ENCODE results near the gene COX10.

COX10 gene

DNA sequence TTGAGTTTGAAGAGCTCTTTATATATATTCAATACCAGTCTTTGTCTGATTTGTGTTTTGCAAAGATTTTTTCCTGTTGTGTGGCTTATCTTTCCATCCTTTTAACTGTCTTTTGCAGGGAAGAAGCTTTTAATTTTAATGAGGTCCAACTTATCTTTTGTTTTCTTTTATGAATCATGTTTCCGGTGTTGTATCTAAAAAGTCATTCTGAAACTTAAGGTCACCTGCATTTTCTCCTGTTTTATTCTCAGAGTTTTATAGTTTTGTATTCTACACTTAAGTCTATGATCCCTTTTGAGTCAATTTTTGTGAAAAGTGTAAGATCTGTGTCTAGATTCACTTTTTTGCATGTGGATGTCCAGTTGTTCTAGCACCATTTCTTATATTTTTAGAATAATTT is 24.6 kb upstream of the COX10 start:
- no peaks in the 10 kb centered on the region for H3K4me1 ChIP-seq (ENCODE audit: control insufficient read depth in 1 of 2, insufficient read depth in 2 of 2, low read length in 2 of 2)
- no peak overlapping the region for H2BK12ac ChIP-seq (ENCODE audit: low read length)
- no peak overlapping the region for H4K8ac ChIP-seq (ENCODE audit: low read depth, low read length)
- no peaks in the 10 kb centered on the region for H3K79me2 ChIP-seq (ENCODE audit: control insufficient read depth, insufficient read depth, low read length, poor library complexity)
- no peak overlapping the region for H2AK5ac ChIP-seq (ENCODE audit: low read length)
- no peaks in the 10 kb centered on the region for H3K36me3 ChIP-seq (ENCODE audit: control insufficient read depth in 1 of 2, insufficient read depth in 2 of 2, low read length in 2 of 2)
- H3K27me3 ChIP-seq (ENCODE audit: insufficient read depth, low read length), result no peaks in the 10 kb centered on the region
- H3K4ac ChIP-seq (ENCODE audit: low read depth, low read length), result no peak overlapping the region
- no peak overlapping the region for H3K18ac ChIP-seq (ENCODE audit: low read length)
- DNase-seq, result no peak
- no peak overlapping the region for H3K27ac ChIP-seq (ENCODE audit: low read depth, low read length)
- H2BK5ac ChIP-seq (ENCODE audit: low read depth, low read length, poor library complexity), result no peak overlapping the region
- H3K23ac ChIP-seq (ENCODE audit: low read length), result no peak overlapping the region
- no peak overlapping the region for H4K12ac ChIP-seq (ENCODE audit: low read depth, low read length)
- H2BK120ac ChIP-seq (ENCODE audit: insufficient read depth, low read length, poor library complexity), result no peak overlapping the region
- H3K4me2 ChIP-seq (ENCODE audit: low read length), result no peak overlapping the region
- no peak overlapping the region for H3K9ac ChIP-seq (ENCODE audit: low read length)
- H3K79me1 ChIP-seq (ENCODE audit: low read length), result no peaks in the 10 kb centered on the region
- H3K14ac ChIP-seq (ENCODE audit: low read length), result no peak overlapping the region
- no peak overlapping the region for H2AFZ ChIP-seq (ENCODE audit: insufficient read depth, low read length, poor library complexity)
- H4K91ac ChIP-seq (ENCODE audit: low read depth, low read length), result no peak overlapping the region
- WGBS (ENCODE audit: extremely low coverage, insufficient coverage, insufficient read length), result no CpG with 5 or more reads among the region's 1 CpG
- H3K4me3 ChIP-seq (ENCODE audit: low read depth, low read length), result no peak overlapping the region
- H3K9me3 ChIP-seq (ENCODE audit: insufficient read depth, low read depth, low read length), result no peaks in the 10 kb centered on the region

DNA sequence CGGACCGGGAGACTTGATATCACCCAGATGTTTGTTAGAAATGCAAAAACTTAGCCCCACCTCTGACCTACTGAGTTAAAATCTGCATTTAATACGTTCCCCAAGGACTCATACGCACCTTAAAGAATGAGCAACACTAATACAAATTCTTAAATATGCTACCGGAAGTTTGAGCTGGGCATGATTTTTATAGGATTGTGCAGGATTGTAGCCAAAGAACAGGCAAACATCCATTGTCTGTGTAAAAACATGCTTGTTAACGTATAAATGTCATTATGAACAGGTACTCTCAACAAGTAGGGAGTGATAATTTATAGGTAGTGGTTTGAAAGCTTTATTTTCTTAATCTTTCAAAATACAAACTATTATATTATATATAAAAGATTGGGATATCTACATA is 22.3 kb upstream of the COX10 start:
- Histone ChIP-seq H3K27me3 (ENCODE audit: insufficient read depth, low read length) (no peaks in the 10 kb centered on the region), H3K79me2 (ENCODE audit: control insufficient read depth, insufficient read depth, low read length, poor library complexity) (no peaks in the 10 kb centered on the region), H3K27ac (ENCODE audit: low read depth, low read length) (no peak overlapping the region), H3K18ac (ENCODE audit: low read length) (no peak overlapping the region), H4K8ac (ENCODE audit: low read depth, low read length) (no peak overlapping the region), H3K4me2 (ENCODE audit: low read length) (no peak overlapping the region), H2BK12ac (ENCODE audit: low read length) (no peak overlapping the region), H2BK5ac (ENCODE audit: low read depth, low read length, poor library complexity) (no peak overlapping the region), H2AFZ (ENCODE audit: insufficient read depth, low read length, poor library complexity) (no peak overlapping the region), H4K12ac (ENCODE audit: low read depth, low read length) (no peak overlapping the region), H2BK120ac (ENCODE audit: insufficient read depth, low read length, poor library complexity) (no peak overlapping the region), H3K9ac (ENCODE audit: low read length) (no peak overlapping the region), H3K4me3 (ENCODE audit: low read depth, low read length) (no peak overlapping the region), H3K79me1 (ENCODE audit: low read length) (no peaks in the 10 kb centered on the region), H3K23ac (ENCODE audit: low read length) (no peak overlapping the region), H3K4me1 (ENCODE audit: control insufficient read depth in 1 of 2, insufficient read depth in 2 of 2, low read length in 2 of 2) (no peaks in the 10 kb centered on the region), H3K36me3 (ENCODE audit: control insufficient read depth in 1 of 2, insufficient read depth in 2 of 2, low read length in 2 of 2) (peaks cover 3% of the 10 kb centered on the region in 2 experiments), H3K9me3 (ENCODE audit: insufficient read depth, low read depth, low read length) (no peaks in the 10 kb centered on the region), H4K91ac (ENCODE audit: low read depth, low read length) (no peak overlapping the region), H3K14ac (ENCODE audit: low read length) (no peak overlapping the region), H3K4ac (ENCODE audit: low read depth, low read length) (no peak overlapping the region), H2AK5ac (ENCODE audit: low read length) (no peak overlapping the region)
- no CpG with 5 or more reads among the region's 6 CpGs for WGBS (ENCODE audit: extremely low coverage, insufficient coverage, insufficient read length)
- no peak for DNase-seq

DNA sequence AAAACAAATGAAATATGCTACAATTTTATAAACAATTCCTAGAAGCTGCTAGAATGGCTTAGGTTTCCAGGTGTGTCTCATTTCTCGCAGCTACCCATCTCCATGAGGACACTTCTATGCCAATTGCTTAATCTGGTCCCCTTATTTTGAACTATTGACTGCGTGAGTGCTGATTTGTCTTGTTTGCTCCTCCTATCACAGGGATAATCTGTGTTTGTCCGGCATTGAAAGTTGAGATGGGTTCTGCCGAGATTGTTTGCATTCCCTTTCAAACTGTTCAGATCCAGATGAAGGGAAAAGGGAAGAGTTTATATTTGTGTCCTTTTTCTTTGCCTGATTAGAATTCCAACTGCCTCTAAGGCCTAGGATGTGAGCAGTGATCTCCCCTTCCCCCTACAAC is 21.7 kb upstream of the COX10 start:
- no peak overlapping the region for H4K91ac ChIP-seq (ENCODE audit: low read depth, low read length)
- no peaks in the 10 kb centered on the region for H3K79me2 ChIP-seq (ENCODE audit: control insufficient read depth, insufficient read depth, low read length, poor library complexity)
- H3K4me2 ChIP-seq (ENCODE audit: low read length), result no peak overlapping the region
- H3K23ac ChIP-seq (ENCODE audit: low read length), result no peak overlapping the region
- H2AFZ ChIP-seq (ENCODE audit: insufficient read depth, low read length, poor library complexity), result no peak overlapping the region
- H3K27me3 ChIP-seq (ENCODE audit: insufficient read depth, low read length), result no peaks in the 10 kb centered on the region
- no peaks in the 10 kb centered on the region for H3K79me1 ChIP-seq (ENCODE audit: low read length)
- no peak overlapping the region for H2BK12ac ChIP-seq (ENCODE audit: low read length)
- H3K36me3 ChIP-seq (ENCODE audit: control insufficient read depth in 1 of 2, insufficient read depth in 2 of 2, low read length in 2 of 2), result peaks cover 3% of the 10 kb centered on the region in 2 experiments
- H2AK5ac ChIP-seq (ENCODE audit: low read length), result no peak overlapping the region
- H3K4ac ChIP-seq (ENCODE audit: low read depth, low read length), result no peak overlapping the region
- H3K4me1 ChIP-seq (ENCODE audit: control insufficient read depth in 1 of 2, insufficient read depth in 2 of 2, low read length in 2 of 2), result no peaks in the 10 kb centered on the region
- no peak for DNase-seq
- no peak overlapping the region for H3K14ac ChIP-seq (ENCODE audit: low read length)
- no peak overlapping the region for H4K12ac ChIP-seq (ENCODE audit: low read depth, low read length)
- H4K8ac ChIP-seq (ENCODE audit: low read depth, low read length), result no peak overlapping the region
- WGBS (ENCODE audit: extremely low coverage, insufficient coverage, insufficient read length), result no CpG with 5 or more reads among the region's 4 CpGs
- no peaks in the 10 kb centered on the region for H3K9me3 ChIP-seq (ENCODE audit: insufficient read depth, low read depth, low read length)
- no peak overlapping the region for H3K4me3 ChIP-seq (ENCODE audit: low read depth, low read length)
- H3K9ac ChIP-seq (ENCODE audit: low read length), result no peak overlapping the region
- H3K27ac ChIP-seq (ENCODE audit: low read depth, low read length), result no peak overlapping the region
- H2BK5ac ChIP-seq (ENCODE audit: low read depth, low read length, poor library complexity), result no peak overlapping the region
- no peak overlapping the region for H3K18ac ChIP-seq (ENCODE audit: low read length)
- no peak overlapping the region for H2BK120ac ChIP-seq (ENCODE audit: insufficient read depth, low read length, poor library complexity)

DNA sequence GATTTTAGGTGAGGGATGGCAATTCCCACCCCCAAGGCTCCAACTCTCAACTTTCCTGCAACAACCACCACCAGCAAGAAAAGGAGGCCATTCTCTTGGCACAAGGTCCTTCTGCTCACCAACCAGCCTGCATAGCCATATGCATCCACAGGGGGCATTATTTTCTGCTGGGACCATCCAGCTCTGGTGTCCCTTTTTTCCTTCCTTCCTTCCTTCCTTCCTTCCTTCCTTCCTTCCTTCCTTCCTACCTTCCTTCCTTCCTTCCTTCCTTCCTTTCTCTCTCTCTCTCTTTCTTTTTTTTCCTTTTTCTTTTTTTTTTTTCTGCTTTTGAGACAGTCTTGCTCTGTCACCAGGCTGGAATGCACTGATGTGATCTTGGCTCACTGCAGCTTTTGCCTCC is 21.1 kb upstream of the COX10 start:
- H3K9ac ChIP-seq (ENCODE audit: low read length), result no peak overlapping the region
- no peak overlapping the region for H2BK12ac ChIP-seq (ENCODE audit: low read length)
- no peak overlapping the region for H3K18ac ChIP-seq (ENCODE audit: low read length)
- no peak overlapping the region for H3K4ac ChIP-seq (ENCODE audit: low read depth, low read length)
- H2BK5ac ChIP-seq (ENCODE audit: low read depth, low read length, poor library complexity), result no peak overlapping the region
- H3K27ac ChIP-seq (ENCODE audit: low read depth, low read length), result no peak overlapping the region
- no peaks in the 10 kb centered on the region for H3K27me3 ChIP-seq (ENCODE audit: insufficient read depth, low read length)
- no peaks in the 10 kb centered on the region for H3K9me3 ChIP-seq (ENCODE audit: insufficient read depth, low read depth, low read length)
- H2BK120ac ChIP-seq (ENCODE audit: insufficient read depth, low read length, poor library complexity), result no peak overlapping the region
- peak in 1 of 2 donors; percentile 41 for DNase-seq
- H3K79me1 ChIP-seq (ENCODE audit: low read length), result no peaks in the 10 kb centered on the region
- no peaks in the 10 kb centered on the region for H3K79me2 ChIP-seq (ENCODE audit: control insufficient read depth, insufficient read depth, low read length, poor library complexity)
- no peak overlapping the region for H2AK5ac ChIP-seq (ENCODE audit: low read length)
- no peaks in the 10 kb centered on the region for H3K4me1 ChIP-seq (ENCODE audit: control insufficient read depth in 1 of 2, insufficient read depth in 2 of 2, low read length in 2 of 2)
- H3K4me2 ChIP-seq (ENCODE audit: low read length), result no peak overlapping the region
- no peak overlapping the region for H3K23ac ChIP-seq (ENCODE audit: low read length)
- no peak overlapping the region for H4K91ac ChIP-seq (ENCODE audit: low read depth, low read length)
- no peak overlapping the region for H2AFZ ChIP-seq (ENCODE audit: insufficient read depth, low read length, poor library complexity)
- H4K8ac ChIP-seq (ENCODE audit: low read depth, low read length), result no peak overlapping the region
- H3K36me3 ChIP-seq (ENCODE audit: control insufficient read depth in 1 of 2, insufficient read depth in 2 of 2, low read length in 2 of 2), result peaks cover 3% of the 10 kb centered on the region in 2 experiments
- no peak overlapping the region for H3K14ac ChIP-seq (ENCODE audit: low read length)
- no peak overlapping the region for H3K4me3 ChIP-seq (ENCODE audit: low read depth, low read length)
- no peak overlapping the region for H4K12ac ChIP-seq (ENCODE audit: low read depth, low read length)
